ENCODE measurements around the gene CST9. TPM values are rescaled to one million over a fixed set of nuclear protein-coding genes. Genes with fewer than 3 reads are reported as not detected.

The CST9 gene
- total RNA-seq, 1 donor from 2014 or later, result not detected

- peaks cover 6% of the 10 kb centered on the region for H3K36me3 Mint-ChIP-seq
Measured at GRCh38 chr20:23629017-23629541, 23.4 kb upstream of the CST9 start.

GRCh38 chr20:23628402-23629016 lies 22.8 kb upstream of the CST9 start:
- TF ChIP-seq CTCF (IDR thresholded peaks at IDR 0.05; ENCODE audit: unreplicated experiment), result no peak
- Mint-ChIP-seq H3K4me1 (no peaks in the 10 kb centered on the region), H3K36me3 (peaks cover 6% of the 10 kb centered on the region), H3K27ac (no peak overlapping the region), H3K27me3 (ENCODE audit: low read depth) (peaks cover 6% of the 10 kb centered on the region), H3K9me3 (peaks cover 9% of the 10 kb centered on the region), H3K4me3 (no peak overlapping the region)
- DNase-seq (ENCODE audit: low spot score in 2 of 2, unreplicated experiment in 2 of 2), result no peak

More at GRCh38 chr20:23629017-23629541, 23.4 kb upstream of the CST9 start:
- H3K27ac Mint-ChIP-seq, result no peak overlapping the region
- DNase-seq (ENCODE audit: low spot score in 2 of 2, unreplicated experiment in 2 of 2), result no peak
- no peak overlapping the region for H3K4me3 Mint-ChIP-seq
- peaks cover 6% of the 10 kb centered on the region for H3K27me3 Mint-ChIP-seq (ENCODE audit: low read depth)
- H3K4me1 Mint-ChIP-seq, result no peaks in the 10 kb centered on the region
- TF ChIP-seq CTCF (IDR thresholded peaks at IDR 0.05; ENCODE audit: unreplicated experiment), result no peak
- H3K9me3 Mint-ChIP-seq, result peaks cover 9% of the 10 kb centered on the region

- Mint-ChIP-seq H3K27ac (no peak overlapping the region), H3K36me3 (peaks cover 6% of the 10 kb centered on the region), H3K9me3 (peaks cover 9% of the 10 kb centered on the region), H3K4me1 (no peaks in the 10 kb centered on the region), H3K4me3 (no peak overlapping the region), H3K27me3 (ENCODE audit: low read depth) (peaks cover 6% of the 10 kb centered on the region)
- no peak for DNase-seq (ENCODE audit: low spot score in 2 of 2, unreplicated experiment in 2 of 2)
- TF ChIP-seq CTCF (IDR thresholded peaks at IDR 0.05; ENCODE audit: unreplicated experiment), result no peak
Measured at GRCh38 chr20:23627501-23627900, 21.8 kb upstream of the CST9 start.

GRCh38 chr20:23626040-23626620 lies 20.4 kb upstream of the CST9 start:
- Mint-ChIP-seq H3K36me3 (peaks cover 6% of the 10 kb centered on the region), H3K4me1 (no peaks in the 10 kb centered on the region), H3K27me3 (ENCODE audit: low read depth) (peaks cover 6% of the 10 kb centered on the region), H3K27ac (no peak overlapping the region), H3K4me3 (no peak overlapping the region), H3K9me3 (peaks cover 9% of the 10 kb centered on the region)
- no peak for DNase-seq (ENCODE audit: low spot score in 2 of 2, unreplicated experiment in 2 of 2)
- TF ChIP-seq CTCF (IDR thresholded peaks at IDR 0.05; ENCODE audit: unreplicated experiment), result no peak

GRCh38 chr20:23625236-23625964 lies 19.7 kb upstream of the CST9 start:
- Mint-ChIP-seq H3K4me1 (no peaks in the 10 kb centered on the region), H3K27ac (no peak overlapping the region), H3K36me3 (peaks cover 6% of the 10 kb centered on the region), H3K9me3 (peaks cover 9% of the 10 kb centered on the region), H3K4me3 (no peak overlapping the region), H3K27me3 (ENCODE audit: low read depth) (peaks cover 7% of the 10 kb centered on the region)
- no peak for DNase-seq (ENCODE audit: low spot score in 2 of 2, unreplicated experiment in 2 of 2)
- TF ChIP-seq CTCF (IDR thresholded peaks at IDR 0.05; ENCODE audit: unreplicated experiment), result no peak
